Left lung (tissue), 10 donors: ENCODE measurements around the gene PEX7. TPM values are rescaled to one million over a fixed set of nuclear protein-coding genes. Genes with fewer than 3 reads are reported as not detected.
"Not testable (repeated sequence)": the region's sequence is repeated elsewhere in the genome, so short reads cannot be mapped to it uniquely, and the experiment has no call there.

Source experiments
- ATAC-seq: fragments of 200-7000 bp; cut with Tn5 transposase; one replicate; pipeline ENCODE4 v1.9.1; 2020; ENCODE audit warnings: moderate library complexity
- DNase-seq, 4 donors: peaks; one replicate each; pipeline ENCODE4 v3.0.0-alpha.2; 2013 to 2020
- H3K27ac ChIP-seq, 2 donors: fragments of 200-600 bp; sonication (generic) in 1 of 2; one replicate each; pipeline versions ENCODE4 v1.5.0 to v1.8.0; 2020 to 2021
- H3K27me3 ChIP-seq, 2 donors: fragments of 200-600 bp; sonication (generic) in 1 of 2; one replicate each; pipeline versions ENCODE4 v1.5.0 to v1.8.0; 2020 to 2021
- H3K36me3 ChIP-seq, 2 donors: fragments of 200-600 bp; sonication (generic) in 1 of 2; one replicate each; pipeline versions ENCODE4 v1.5.0 to v1.8.0; 2020 to 2021
- H3K4me1 ChIP-seq, 2 donors: fragments of 200-600 bp; one replicate each; pipeline ENCODE4 v1.8.0; 2021
- H3K4me3 ChIP-seq, 2 donors: fragments of 200-600 bp; sonication (generic) in 1 of 2; one replicate each; pipeline versions ENCODE4 v1.5.0 to v1.8.0; 2020 to 2021; ENCODE audit warnings: mild to moderate bottlenecking in 1 of 2
- H3K9me3 ChIP-seq, 2 donors: fragments of 200-600 bp; sonication (generic) in 1 of 2; one replicate each; pipeline versions ENCODE4 v1.5.0 to v1.8.0; 2020 to 2021
- intact Hi-C, 2 donors: fragments of 100-400 bp; cut with DNase I; formaldehyde crosslinking; loops; one replicate each; pipeline versions ENCODE4 v1.11.2 to v1.14.2; 2022
- polyA plus RNA-seq, 6 donors: library from polyadenylated mRNA; unstranded; fragments of 120-200 nt; gene quantifications; one replicate each; pipeline ENCODE4 v1.2.1, GENCODE V29; 2013; ENCODE audit not compliant: insufficient read length in 6 of 6
- total RNA-seq, 2 donors: library from RNA; stranded (reverse); fragmentation: NEBNext Ultra II Directional; extraction: Animal tissue kit (Norgen Biotek cat#: 25700); gene quantifications; one replicate each; pipeline ENCODE4 v1.2.1, GENCODE V29; 2021
- TF ChIP-seq, protein P1 (sequence below), 2 donors: fragments of 200-600 bp; sonication (generic) in 1 of 2; IDR thresholded peaks; one replicate each; pipeline versions ENCODE4 v1.5.0 to v1.8.0; 2021; ENCODE audit warnings: antibody characterized with exemption in 2 of 2
- donor health status: DM: no; HTN: yes; CAD: no.
- donor health status: DM: no; HTN: no; CAD: no.

The PEX7 gene
- total and polyA plus RNA-seq, 8 donors, result 6.8 to 12.0 (median 8.8) TPM

DNA sequence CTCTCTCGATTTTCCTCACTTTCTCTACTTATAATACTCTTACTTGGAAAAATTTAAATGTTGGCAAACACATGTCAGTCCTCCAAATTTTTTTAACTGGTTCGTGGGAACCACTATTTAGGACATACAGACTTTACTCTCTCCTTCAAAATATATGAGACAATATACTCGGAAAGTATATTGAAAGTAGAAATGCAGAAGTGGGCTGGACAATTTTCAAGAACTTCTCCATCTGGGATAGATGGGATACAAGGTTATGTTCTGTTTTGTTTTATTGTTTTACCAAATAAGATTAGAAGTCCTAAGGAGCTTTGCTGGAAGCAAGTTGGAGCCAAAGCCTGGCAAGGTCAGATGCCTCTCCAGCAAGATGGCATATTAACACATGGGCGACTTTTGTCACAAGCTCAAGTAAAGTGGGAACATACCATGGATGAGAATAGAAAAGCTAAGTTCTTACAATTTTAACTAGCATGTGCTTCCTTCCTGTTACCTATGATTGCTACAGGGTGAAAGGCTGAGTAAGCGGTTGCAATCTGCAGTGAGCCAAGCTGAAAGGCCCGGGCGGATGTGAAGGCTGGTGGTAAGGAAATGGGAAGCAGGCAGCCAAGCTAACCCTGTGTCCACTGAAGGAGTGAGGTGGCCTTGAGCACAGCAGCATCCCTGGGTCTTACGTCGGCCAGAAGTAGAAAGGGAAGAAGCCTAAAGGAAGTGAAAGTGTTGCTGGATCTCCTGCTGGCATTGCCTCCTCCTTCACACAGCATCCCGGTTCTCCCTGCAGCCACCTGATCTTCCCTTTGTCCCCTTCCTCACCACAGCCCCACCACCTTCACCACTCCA lies 37.3 kb upstream of the PEX7 start:
- intact Hi-C loops, result no loop called here
- DNase-seq (peak in 2 of 4 donors; percentile 83 to 87), ATAC-seq (peak; percentile 60)
- peak overlapping the region; percentile 40 to 99 for H3K27ac ChIP-seq
- H3K36me3 ChIP-seq, result no peaks in the 10 kb centered on the region
- peak overlapping the region in 1 of 2 donors; percentile 44 for H3K4me3 ChIP-seq
- H3K27me3 ChIP-seq, result no peaks in the 10 kb centered on the region
- TF ChIP-seq, protein P1, sequence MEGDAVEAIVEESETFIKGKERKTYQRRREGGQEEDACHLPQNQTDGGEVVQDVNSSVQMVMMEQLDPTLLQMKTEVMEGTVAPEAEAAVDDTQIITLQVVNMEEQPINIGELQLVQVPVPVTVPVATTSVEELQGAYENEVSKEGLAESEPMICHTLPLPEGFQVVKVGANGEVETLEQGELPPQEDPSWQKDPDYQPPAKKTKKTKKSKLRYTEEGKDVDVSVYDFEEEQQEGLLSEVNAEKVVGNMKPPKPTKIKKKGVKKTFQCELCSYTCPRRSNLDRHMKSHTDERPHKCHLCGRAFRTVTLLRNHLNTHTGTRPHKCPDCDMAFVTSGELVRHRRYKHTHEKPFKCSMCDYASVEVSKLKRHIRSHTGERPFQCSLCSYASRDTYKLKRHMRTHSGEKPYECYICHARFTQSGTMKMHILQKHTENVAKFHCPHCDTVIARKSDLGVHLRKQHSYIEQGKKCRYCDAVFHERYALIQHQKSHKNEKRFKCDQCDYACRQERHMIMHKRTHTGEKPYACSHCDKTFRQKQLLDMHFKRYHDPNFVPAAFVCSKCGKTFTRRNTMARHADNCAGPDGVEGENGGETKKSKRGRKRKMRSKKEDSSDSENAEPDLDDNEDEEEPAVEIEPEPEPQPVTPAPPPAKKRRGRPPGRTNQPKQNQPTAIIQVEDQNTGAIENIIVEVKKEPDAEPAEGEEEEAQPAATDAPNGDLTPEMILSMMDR (IDR thresholded peaks at IDR 0.05), result no peak
- peaks cover 6 to 99% of the 10 kb centered on the region in 2 donors for H3K4me1 ChIP-seq
- H3K9me3 ChIP-seq, result no peaks in the 10 kb centered on the region

DNA sequence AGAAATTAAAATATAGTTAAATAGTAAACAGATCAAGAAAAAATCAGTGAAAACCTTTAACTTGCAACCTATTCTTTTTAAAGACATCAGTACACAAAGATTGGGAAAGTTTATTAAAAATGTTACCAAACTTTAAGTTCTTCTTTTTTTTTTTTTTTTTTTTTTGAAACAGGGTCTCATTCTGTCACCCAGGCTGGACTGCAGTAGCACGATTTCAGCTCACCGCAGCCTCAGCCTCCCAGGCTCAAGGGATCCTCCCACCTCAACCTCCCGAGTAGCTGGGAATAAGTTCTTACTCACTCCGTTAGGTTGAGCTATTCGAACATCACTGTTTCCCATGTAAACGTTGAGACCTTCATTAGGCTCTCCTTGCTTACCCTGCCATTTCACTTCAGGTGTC lies 35.7 kb upstream of the PEX7 start:
- peaks cover 6 to 96% of the 10 kb centered on the region in 2 donors for H3K4me1 ChIP-seq
- DNase-seq (no peak), ATAC-seq (no peak)
- TF ChIP-seq, protein P1 (IDR thresholded peaks at IDR 0.05), result no peak
- H3K27ac ChIP-seq, result peak overlapping the region in 1 of 2 donors; percentile 99
- H3K27me3 ChIP-seq, result no peaks in the 10 kb centered on the region
- H3K9me3 ChIP-seq, result no peaks in the 10 kb centered on the region
- H3K4me3 ChIP-seq, result no peak overlapping the region
- intact Hi-C loops, result no loop called here
- H3K36me3 ChIP-seq, result no peaks in the 10 kb centered on the region

DNA sequence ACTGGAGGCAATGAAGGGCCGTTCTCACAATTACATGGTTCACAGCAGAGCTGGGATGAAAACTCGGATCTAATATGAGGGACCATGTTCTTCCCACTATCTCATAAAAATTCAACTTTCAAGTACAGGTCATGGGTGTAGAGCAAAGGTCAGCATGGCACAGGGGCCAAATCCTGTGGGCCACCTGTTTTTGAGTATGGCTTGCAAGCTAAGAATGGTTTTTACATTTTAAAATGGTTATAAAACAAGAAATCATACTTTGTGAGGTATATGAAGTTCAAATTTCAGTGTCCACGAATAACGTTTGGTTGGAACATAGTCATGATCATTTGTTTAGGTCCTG lies 34.7 kb upstream of the PEX7 start:
- Histone ChIP-seq H3K4me3 (no peak overlapping the region), H3K27me3 (no peaks in the 10 kb centered on the region), H3K27ac (peak overlapping the region; percentile 28 to 99), H3K4me1 (peaks cover 6 to 86% of the 10 kb centered on the region in 2 donors), H3K9me3 (no peaks in the 10 kb centered on the region), H3K36me3 (no peaks in the 10 kb centered on the region)
- TF ChIP-seq, protein P1 (IDR thresholded peaks at IDR 0.05), result no peak
- no peak for ATAC-seq
- intact Hi-C loops, result no loop called here
- no peak for DNase-seq

DNA sequence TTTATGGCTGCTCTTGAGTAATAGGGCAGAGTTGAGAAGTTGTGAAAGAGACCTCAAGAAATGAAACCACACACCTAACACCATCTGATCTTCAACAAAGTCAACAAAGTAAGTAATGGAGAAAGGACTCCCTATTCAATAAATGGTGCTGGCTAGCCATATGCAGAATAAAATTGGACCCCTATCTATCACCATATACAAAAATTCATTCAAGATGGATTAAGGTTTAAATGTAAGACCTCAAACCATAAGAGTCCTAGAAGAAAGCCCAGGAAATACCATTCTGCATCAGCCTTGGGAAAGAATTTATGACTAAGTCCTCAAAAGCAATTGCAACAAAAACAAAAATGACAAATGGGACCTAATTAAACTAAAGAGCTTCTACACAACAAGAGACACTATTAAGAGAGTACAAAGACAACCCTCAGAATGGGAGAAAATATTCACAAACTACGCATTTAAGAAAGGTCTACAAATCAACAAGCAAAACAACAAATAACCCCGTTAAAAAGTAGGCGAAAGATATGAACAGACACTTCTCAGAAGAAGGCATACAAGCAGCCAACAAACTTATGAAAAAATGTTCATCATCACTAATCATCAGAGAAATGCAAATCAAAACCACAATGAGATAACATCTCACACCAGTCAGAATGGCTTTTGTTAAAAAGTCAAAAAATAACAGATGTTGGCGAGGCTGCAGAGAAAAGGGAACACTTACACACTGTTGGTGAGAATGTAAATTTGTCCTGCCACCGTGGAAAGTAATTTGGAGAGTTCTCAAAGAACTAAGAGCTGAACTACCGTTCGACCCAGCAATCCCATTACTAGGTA lies 34.1 kb upstream of the PEX7 start:
- TF ChIP-seq, protein P1 (IDR thresholded peaks at IDR 0.05), result no peak
- H3K27ac ChIP-seq, result peak overlapping the region; percentile 0 to 99
- H3K9me3 ChIP-seq, result no peaks in the 10 kb centered on the region
- peak overlapping the region in 1 of 2 donors; percentile 91 for H3K4me3 ChIP-seq
- H3K27me3 ChIP-seq, result no peaks in the 10 kb centered on the region
- ATAC-seq (no peak), DNase-seq (no peak)
- no peaks in the 10 kb centered on the region for H3K36me3 ChIP-seq
- intact Hi-C loops, result no loop called here
- H3K4me1 ChIP-seq, result peaks cover 6 to 84% of the 10 kb centered on the region in 2 donors

DNA sequence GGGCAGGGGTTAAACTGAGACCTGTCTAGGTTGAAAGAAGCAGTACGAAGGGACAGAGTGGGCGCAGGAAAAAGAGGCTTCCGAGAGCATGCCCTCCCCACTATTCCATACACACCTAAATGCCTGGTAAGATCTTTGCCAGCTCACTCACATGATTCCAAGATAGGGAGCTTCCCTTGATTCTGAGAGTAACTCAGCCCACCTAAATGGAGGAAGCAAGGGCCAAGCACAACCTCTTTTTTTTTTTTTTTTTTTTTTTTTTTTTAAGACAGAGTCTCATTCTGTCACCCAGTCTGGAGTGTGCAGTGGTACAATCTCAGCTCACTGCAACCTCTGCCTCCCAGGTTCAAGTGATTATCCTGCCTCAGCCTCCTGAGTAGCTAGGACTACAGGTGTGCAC lies 33.0 kb upstream of the PEX7 start:
- ATAC-seq, DNase-seq, intact Hi-C loops, H3K36me3 ChIP-seq, H3K9me3 ChIP-seq, H3K27me3 ChIP-seq: not testable (repeated sequence)
- H3K4me3 ChIP-seq, result peak overlapping the region in 1 of 2 donors; percentile 91
- H3K4me1 ChIP-seq, result peaks cover 6 to 76% of the 10 kb centered on the region in 2 donors
- H3K27ac ChIP-seq, result peak overlapping the region in 1 of 2 donors; percentile 99
